ENCODE results near the gene VCL. TPM values are rescaled to one million over a fixed set of nuclear protein-coding genes. Genes with fewer than 3 reads are reported as not detected.

VCL gene
- total RNA-seq, 1 experiment from 2014 or later = 92.2 TPM

- peaks cover 13% of the 10 kb centered on the region for H3K4me1 Mint-ChIP-seq (ENCODE audit: low read depth, unreplicated experiment)
- no peaks in the 10 kb centered on the region for H3K27me3 Mint-ChIP-seq (ENCODE audit: insufficient read depth, unreplicated experiment)
- H3K9me3 Mint-ChIP-seq (ENCODE audit: unreplicated experiment) = no peaks in the 10 kb centered on the region
- no peaks in the 10 kb centered on the region for H3K36me3 ChIP-seq (ENCODE audit: control insufficient read depth, insufficient read depth, low read length)
- no peak overlapping the region for H3K4me3 Mint-ChIP-seq (ENCODE audit: unreplicated experiment)
- peaks cover 3% of the 10 kb centered on the region; the same call in 1 of the 2 replicates for H3K4me1 ChIP-seq
- ChIA-PET POLR2A (no interaction called here), CTCF (no interaction called here)
- no peaks in the 10 kb centered on the region for H3K9me3 ChIP-seq
- H3K27ac Mint-ChIP-seq (ENCODE audit: unreplicated experiment) = no peak overlapping the region
- TSS peak; percentile 36 for BruUV-seq (replicated peaks)
- DNase-seq = no peak
- H3K4me3 ChIP-seq (ENCODE audit: low read depth, low read length) = no peak overlapping the region
- TF ChIP-seq, protein P1, sequence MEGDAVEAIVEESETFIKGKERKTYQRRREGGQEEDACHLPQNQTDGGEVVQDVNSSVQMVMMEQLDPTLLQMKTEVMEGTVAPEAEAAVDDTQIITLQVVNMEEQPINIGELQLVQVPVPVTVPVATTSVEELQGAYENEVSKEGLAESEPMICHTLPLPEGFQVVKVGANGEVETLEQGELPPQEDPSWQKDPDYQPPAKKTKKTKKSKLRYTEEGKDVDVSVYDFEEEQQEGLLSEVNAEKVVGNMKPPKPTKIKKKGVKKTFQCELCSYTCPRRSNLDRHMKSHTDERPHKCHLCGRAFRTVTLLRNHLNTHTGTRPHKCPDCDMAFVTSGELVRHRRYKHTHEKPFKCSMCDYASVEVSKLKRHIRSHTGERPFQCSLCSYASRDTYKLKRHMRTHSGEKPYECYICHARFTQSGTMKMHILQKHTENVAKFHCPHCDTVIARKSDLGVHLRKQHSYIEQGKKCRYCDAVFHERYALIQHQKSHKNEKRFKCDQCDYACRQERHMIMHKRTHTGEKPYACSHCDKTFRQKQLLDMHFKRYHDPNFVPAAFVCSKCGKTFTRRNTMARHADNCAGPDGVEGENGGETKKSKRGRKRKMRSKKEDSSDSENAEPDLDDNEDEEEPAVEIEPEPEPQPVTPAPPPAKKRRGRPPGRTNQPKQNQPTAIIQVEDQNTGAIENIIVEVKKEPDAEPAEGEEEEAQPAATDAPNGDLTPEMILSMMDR (IDR thresholded peaks at IDR 0.05; ENCODE audit: insufficient read depth in 1 of 2, low read depth in 1 of 2, low read length in 1 of 2, severe bottlenecking in 1 of 2, unreplicated experiment in 1 of 2) = no peak
- H3K27me3 ChIP-seq (replicated peaks; ENCODE audit: control insufficient read depth, insufficient read depth, low read length) = no peaks in the 10 kb centered on the region
- H3K36me3 Mint-ChIP-seq (ENCODE audit: insufficient read depth, unreplicated experiment) = peaks cover 88% of the 10 kb centered on the region
- intact Hi-C loops (cut with micrococcal nuclease; ENCODE audit: unreplicated experiment) = no loop called here
Measured at GRCh38 chr10:74123081-74123480, 125.2 kb downstream of the VCL start.

GRCh38 chr10:74133923-74134820, 136.3 kb downstream of the VCL start:
- Histone ChIP-seq H3K27me3 (replicated peaks; ENCODE audit: control insufficient read depth, insufficient read depth, low read length) (no peaks in the 10 kb centered on the region), H3K36me3 (ENCODE audit: control insufficient read depth, insufficient read depth, low read length) (peaks cover 1% of the 10 kb centered on the region; the same call in 1 of the 2 replicates), H3K9me3 (no peaks in the 10 kb centered on the region), H3K4me1 (no peaks in the 10 kb centered on the region), H3K4me3 (ENCODE audit: low read depth, low read length) (no peak overlapping the region)
- TF ChIP-seq, protein P1 (IDR thresholded peaks at IDR 0.05; ENCODE audit: insufficient read depth in 1 of 2, low read depth in 1 of 2, low read length in 1 of 2, severe bottlenecking in 1 of 2, unreplicated experiment in 1 of 2) = no peak
- no peak overlapping the region for H3K4me3 Mint-ChIP-seq (ENCODE audit: unreplicated experiment)
- intact Hi-C loops (cut with micrococcal nuclease; ENCODE audit: unreplicated experiment) = no loop called here
- no peak for DNase-seq
- ChIA-PET POLR2A (interaction anchor here (0.6 kb wide), 1 partner anchor 898 kb away, joined by 3 read pairs; no protein-coding TSS in a partner anchor), CTCF (no interaction called here)
- peaks cover 75% of the 10 kb centered on the region for H3K36me3 Mint-ChIP-seq (ENCODE audit: insufficient read depth, unreplicated experiment)
- BruUV-seq (replicated peaks) = no TSS peak
- H3K27me3 Mint-ChIP-seq (ENCODE audit: insufficient read depth, unreplicated experiment) = no peaks in the 10 kb centered on the region
- no peaks in the 10 kb centered on the region for H3K9me3 Mint-ChIP-seq (ENCODE audit: unreplicated experiment)
- H3K27ac Mint-ChIP-seq (ENCODE audit: unreplicated experiment) = no peak overlapping the region
- H3K4me1 Mint-ChIP-seq (ENCODE audit: low read depth, unreplicated experiment) = no peaks in the 10 kb centered on the region

DNA sequence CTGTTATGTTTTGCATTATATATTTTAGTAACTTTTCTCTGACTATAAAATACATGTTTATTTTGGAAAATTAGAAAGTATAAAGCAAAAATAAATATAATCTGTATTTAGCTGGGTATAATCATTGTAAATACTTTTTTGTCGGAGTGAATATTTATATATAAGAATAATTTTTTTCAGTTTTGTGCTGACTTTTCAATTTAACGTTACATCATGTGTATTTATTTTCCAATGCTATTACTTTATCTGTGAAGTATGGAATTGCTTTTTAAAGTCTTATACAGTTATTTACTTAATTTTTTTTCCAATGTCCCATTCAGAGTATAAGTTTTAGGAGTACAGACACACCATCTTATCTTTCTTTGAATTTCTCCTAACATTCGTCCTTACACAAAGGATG, 137.5 kb downstream of the VCL start:
- Histone ChIP-seq H3K9me3 (no peaks in the 10 kb centered on the region), H3K4me3 (ENCODE audit: low read depth, low read length) (no peak overlapping the region), H3K4me1 (no peaks in the 10 kb centered on the region), H3K36me3 (ENCODE audit: control insufficient read depth, insufficient read depth, low read length) (0 out of 2 replicates have a peak, but pooled peaks cover 1% of the 10 kb centered on the region), H3K27me3 (replicated peaks; ENCODE audit: control insufficient read depth, insufficient read depth, low read length) (no peaks in the 10 kb centered on the region)
- Mint-ChIP-seq H3K36me3 (ENCODE audit: insufficient read depth, unreplicated experiment) (peaks cover 66% of the 10 kb centered on the region), H3K4me1 (ENCODE audit: low read depth, unreplicated experiment) (no peaks in the 10 kb centered on the region), H3K9me3 (ENCODE audit: unreplicated experiment) (no peaks in the 10 kb centered on the region), H3K27me3 (ENCODE audit: insufficient read depth, unreplicated experiment) (no peaks in the 10 kb centered on the region), H3K4me3 (ENCODE audit: unreplicated experiment) (no peak overlapping the region), H3K27ac (ENCODE audit: unreplicated experiment) (no peak overlapping the region)
- ChIA-PET POLR2A (no interaction called here), CTCF (no interaction called here)
- TF ChIP-seq, protein P1 (IDR thresholded peaks at IDR 0.05; ENCODE audit: insufficient read depth in 1 of 2, low read depth in 1 of 2, low read length in 1 of 2, severe bottlenecking in 1 of 2, unreplicated experiment in 1 of 2) = no peak
- BruUV-seq (replicated peaks) = no TSS peak
- no peak for DNase-seq
- intact Hi-C loops (cut with micrococcal nuclease; ENCODE audit: unreplicated experiment) = no loop called here
